HTERT RPE-1 (cell line): ENCODE data around the gene SH2B2.
"Not testable (repeated sequence)": the region's sequence is repeated elsewhere in the genome, so short reads cannot be mapped to it uniquely, and the experiment has no call there.

ENCODE experiments used
- in situ Hi-C: fragments of 300-500 bp; cut with MboI; formaldehyde crosslinking; loops from 4 replicates; pipeline ENCODE4 v1.14.3; 2020; ENCODE audit warnings: low sequenced_read_pairs

SH2B2 gene

GRCh38 chr7:102303669-102304422, 17.2 kb downstream of the SH2B2 start:
- in situ Hi-C loops, result no loop called here

GRCh38 chr7:102304668-102305067, 18.0 kb downstream of the SH2B2 start:
- in situ Hi-C loops, result no loop called here

DNA sequence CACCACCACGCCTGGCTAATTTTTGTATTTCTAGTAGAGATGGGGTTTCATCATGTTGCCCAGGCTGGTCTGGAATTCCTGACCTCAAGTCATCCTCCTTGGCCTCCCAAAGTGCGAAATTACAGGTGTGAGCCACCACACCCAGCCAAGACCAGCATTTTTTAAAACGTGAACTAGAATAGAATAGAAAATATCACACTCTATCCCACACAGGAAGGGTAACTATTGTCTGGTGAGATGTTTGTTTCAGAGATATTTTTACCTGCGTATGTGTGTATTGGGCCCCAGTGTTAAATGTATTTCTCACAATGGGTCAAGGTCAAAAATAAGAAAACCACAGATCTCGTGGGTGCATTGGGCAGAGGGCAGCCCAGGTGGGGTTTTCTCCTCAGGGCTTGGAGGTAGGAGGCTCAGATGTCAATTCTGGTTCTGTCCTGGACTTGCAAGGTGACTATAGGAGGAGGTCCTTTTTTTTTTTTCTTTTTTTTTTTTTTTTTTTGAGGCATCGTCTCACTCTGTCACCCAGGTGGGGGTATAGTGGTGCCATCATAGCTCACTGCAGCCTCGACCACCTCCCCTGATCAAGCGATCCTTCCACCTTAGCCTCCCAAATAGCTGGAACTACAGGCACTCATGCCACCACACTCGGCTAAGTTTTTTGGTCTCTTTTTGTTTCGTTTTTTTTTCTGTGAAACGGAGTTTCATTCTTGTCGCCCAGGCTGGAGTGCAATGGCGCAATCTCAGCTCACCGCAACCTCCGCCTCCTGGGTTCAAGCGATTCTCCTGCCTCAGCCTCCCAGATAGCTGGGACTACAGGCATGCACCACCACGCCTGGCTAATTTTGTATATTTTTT, 19.0 kb downstream of the SH2B2 start:
- in situ Hi-C loops, result no loop called here

DNA sequence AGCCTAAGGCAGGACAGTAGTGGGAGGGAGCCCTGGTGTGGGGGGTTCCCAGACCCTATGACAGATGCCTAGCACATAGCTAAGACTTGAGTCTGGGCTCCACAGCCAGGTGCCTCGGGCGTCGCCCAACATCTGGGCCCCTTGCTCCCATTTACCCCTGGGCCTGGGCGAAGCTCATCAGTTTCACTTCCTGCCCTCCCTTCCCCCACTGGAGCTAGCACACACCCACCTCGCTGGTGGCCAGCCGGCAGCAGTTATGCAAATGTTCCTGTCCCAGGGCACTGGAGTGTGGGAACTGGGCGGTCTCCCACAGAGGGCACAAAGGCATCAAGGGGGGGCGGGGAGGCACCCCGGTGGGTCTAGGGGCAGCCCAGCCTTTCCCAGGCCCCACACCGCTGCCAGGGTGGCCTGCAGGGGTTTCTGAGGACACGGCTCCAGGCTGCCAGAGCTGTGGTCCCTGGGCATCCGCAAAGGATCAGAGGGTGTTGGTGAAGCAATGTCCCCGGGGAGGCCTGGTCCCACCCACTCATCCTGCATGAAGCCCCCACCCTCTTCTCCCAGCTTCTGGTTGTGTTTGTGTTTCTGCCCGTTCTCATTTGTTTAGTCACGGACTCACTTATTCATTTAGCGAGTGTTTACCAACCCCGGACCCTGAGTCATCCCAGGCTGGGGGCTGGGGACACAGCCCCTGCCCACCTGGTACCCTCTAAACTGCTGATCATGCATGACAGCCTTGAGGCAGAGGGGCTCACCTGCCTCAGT, 20.4 kb downstream of the SH2B2 start:
- in situ Hi-C loops, result no loop called here

DNA sequence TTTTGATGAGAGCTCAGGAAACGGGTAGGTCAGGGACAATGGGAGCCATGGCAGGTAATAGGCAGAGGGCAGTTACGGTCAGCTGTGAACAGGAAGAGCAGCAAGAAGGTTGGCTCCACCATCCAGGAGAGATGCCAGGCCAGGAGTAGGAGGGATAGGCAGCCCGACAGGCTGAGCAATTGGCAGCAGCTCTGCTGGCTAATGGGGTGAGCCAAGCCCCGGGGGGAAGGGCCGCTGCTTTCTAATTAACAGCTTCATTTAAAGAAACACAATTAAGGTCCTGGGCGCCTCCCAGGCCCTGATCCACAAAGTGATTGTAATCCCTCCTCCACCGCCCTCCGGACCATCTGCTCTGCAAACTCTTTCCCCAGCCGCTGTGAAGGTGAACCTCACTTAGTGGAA, 23.7 kb downstream of the SH2B2 start:
- in situ Hi-C loops, result no loop called here

- in situ Hi-C loops, result no loop called here
Measured at GRCh38 chr7:102312317-102312716, 25.6 kb downstream of the SH2B2 start.

- in situ Hi-C loops, result no loop called here
Measured at GRCh38 chr7:102313997-102314780, 27.5 kb downstream of the SH2B2 start.

- in situ Hi-C loops, result no loop called here
Measured at GRCh38 chr7:102317231-102318059, 30.8 kb downstream of the SH2B2 start.

DNA sequence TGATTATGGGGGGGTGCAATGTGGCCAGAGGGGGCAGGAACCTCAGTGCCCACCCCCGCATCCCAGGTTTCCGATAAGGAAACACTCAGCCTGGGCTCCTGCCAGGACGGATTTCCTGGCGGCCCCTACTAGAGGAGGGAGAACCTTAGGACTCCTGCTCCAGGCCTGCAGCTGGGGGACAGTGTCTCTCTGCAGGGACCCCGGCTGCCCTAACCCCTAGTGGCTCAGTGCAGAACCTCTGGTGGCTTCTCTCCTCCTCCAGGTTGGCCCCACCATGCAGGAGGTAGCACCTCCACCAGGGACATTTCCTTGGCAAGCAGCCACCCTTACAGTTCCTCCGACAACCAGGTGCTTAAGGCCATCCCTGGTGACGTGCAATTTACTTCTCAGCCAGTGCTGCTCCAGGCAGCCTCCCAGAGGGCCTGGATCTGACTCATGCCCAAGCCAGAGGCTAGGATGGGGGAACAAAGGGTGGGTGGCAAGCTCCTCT, 31.9 kb downstream of the SH2B2 start:
- in situ Hi-C loops, result no loop called here

- in situ Hi-C loops, result no loop called here
Measured at GRCh38 chr7:102319671-102320070, 33.0 kb downstream of the SH2B2 start.

DNA sequence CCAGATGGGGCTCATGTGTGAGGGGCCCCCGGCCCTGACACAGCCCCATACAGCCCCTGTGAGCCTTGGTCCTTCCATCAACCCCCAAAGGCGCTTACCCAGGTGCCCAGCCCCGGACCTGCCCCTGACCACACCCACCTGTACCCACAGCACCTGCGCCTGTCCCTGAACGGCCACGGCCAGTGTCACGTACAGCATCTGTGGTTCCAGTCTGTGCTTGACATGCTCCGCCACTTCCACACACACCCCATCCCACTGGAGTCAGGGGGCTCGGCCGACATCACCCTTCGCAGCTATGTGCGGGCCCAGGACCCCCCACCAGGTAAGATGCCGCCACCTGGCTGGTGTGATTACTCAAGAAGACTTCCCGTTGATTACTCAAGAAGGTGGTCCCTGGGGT, 33.5 kb downstream of the SH2B2 start:
- in situ Hi-C loops, result no loop called here

GRCh38 chr7:102320601-102321350, 34.1 kb downstream of the SH2B2 start:
- in situ Hi-C loops, result no loop called here

DNA sequence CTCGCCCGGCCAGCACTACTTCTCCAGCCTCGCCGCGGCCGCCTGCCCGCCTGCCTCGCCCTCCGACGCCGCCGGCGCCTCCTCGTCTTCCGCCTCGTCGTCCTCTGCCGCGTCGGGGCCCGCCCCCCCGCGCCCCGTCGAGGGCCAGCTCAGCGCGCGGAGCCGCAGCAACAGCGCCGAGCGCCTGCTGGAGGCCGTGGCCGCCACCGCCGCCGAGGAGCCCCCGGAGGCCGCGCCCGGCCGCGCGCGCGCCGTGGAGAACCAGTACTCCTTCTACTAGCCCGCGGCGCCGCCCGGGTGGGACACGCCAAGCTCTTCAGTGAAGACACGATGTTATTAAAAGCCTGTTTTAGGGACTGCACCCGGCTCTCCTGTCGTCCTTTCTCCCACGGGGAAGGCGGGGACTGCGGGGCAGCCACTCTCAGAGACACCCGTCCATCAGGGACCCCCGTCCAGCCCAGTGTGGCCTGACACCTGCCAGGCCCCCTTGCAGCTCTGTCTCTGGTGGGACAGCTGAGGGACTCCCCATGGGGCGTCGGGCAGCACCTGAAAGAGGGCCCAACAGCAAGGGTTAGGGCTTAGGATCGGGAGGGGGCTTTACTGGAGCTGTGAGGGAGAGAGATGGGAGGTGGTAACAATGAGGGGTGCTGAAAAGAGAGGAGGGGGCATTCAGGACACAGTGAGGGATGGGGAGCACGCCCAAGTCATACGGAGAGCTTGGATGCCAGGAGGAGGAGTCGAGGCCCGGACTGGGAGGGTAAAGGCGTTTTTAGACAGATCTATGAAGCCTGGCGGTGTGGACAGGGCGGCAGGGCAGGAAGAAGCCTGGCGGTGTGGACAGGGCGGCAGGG, 34.9 kb downstream of the SH2B2 start:
- in situ Hi-C loops, result no loop called here

- in situ Hi-C loops, result no loop called here
Measured at GRCh38 chr7:102322202-102322715, 35.6 kb downstream of the SH2B2 start.

DNA sequence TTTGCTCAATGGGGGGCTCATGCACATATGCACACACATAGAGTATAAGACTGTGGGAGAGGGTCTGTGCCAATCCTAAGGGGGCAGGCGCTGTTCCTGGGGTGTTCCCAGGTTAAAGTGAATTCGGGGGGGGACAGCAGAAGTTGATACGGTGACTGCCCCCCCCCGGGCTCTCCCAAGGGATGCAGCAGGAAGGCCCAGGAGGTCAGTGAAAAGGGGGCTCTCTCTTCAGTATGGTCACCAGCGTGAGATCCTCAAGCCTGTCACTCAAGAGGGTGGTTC, 37.2 kb downstream of the SH2B2 start:
- in situ Hi-C loops, result no loop called here

- in situ Hi-C loops, result not testable (repeated sequence)
Measured at GRCh38 chr7:102325106-102325505, 38.4 kb downstream of the SH2B2 start.

DNA sequence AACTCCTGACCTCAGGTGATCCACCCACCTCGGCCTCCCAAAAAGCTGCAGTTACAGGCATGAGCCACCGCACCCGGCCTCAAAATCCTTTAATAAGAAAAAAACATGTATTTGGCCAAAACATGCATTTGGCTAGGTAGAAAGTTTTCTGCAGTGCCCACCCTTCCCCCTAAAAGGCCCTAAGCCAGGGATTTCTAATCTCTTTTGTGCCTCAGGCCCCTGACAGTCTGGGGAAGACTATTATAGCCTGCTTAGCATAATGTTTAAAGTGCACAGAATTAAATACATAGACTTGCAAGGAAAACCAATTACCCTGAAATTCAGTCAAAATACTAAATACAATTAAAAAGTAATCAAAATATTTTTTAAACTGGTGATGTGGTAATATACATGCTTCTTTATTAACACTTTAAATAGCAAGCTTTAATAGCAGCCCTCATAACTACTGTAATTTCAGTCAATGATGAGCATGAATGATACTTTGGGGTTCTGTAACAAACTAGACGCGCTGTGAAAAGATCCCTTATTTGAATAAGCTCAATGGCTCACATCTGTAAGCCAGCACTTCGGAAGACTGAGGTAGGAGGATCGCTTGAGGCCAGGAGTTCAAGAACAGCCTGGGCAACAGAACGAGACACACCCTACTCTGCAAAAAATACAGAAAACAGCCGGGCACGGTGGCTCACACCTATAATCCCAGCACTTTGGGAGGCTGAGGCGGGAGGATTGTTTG, 39.7 kb downstream of the SH2B2 start:
- in situ Hi-C loops, result no loop called here
